HG03097 (cell line): ENCODE results near the gene RNF135.
"Not testable (repeated sequence)": the region's sequence is repeated elsewhere in the genome, so short reads cannot be mapped to it uniquely, and the experiment has no call there.

ENCODE experiments used
- ATAC-seq: cut with Tn5 transposase; IDR thresholded peaks from one replicate; pipeline ENCODE4 v1.9.1; 2021; ENCODE audit not compliant: unreplicated experiment, low FRiP score

The RNF135 gene

GRCh38 chr17:30996486-30996885, 25.6 kb downstream of the RNF135 start:
- ATAC-seq, result no peak

GRCh38 chr17:30997270-30997669, 26.4 kb downstream of the RNF135 start:
- ATAC-seq, result no peak

- no peak for ATAC-seq
These were observed 27.0 kb downstream of the RNF135 start for GRCh38 chr17:30997842-30998241.

- no peak for ATAC-seq
These were observed 31.2 kb downstream of the RNF135 start for GRCh38 chr17:31002047-31002446.

GRCh38 chr17:31003225-31003866, 32.5 kb downstream of the RNF135 start:
- no peak for ATAC-seq

GRCh38 chr17:31004160-31004559, 33.3 kb downstream of the RNF135 start:
- no peak for ATAC-seq

- ATAC-seq, result no peak
These were observed 37.0 kb downstream of the RNF135 start for GRCh38 chr17:31007695-31008373.

- peak; percentile 46 for ATAC-seq
These were observed 37.7 kb downstream of the RNF135 start for GRCh38 chr17:31008374-31009041.

- ATAC-seq, result not testable (repeated sequence)
These were observed 38.3 kb downstream of the RNF135 start for GRCh38 chr17:31009042-31009702.

- not testable (repeated sequence) for ATAC-seq
These were observed 39.2 kb downstream of the RNF135 start for GRCh38 chr17:31010014-31010413.

- ATAC-seq, result no peak
These were observed 43.0 kb downstream of the RNF135 start for GRCh38 chr17:31013844-31014243.

GRCh38 chr17:31015639-31016038, 44.8 kb downstream of the RNF135 start:
- no peak for ATAC-seq

GRCh38 chr17:31019004-31019403, 48.2 kb downstream of the RNF135 start:
- ATAC-seq, result no peak

GRCh38 chr17:31023171-31023570, 52.3 kb downstream of the RNF135 start:
- not testable (repeated sequence) for ATAC-seq

GRCh38 chr17:31031841-31032240, 61.0 kb downstream of the RNF135 start:
- ATAC-seq, result no peak

- not testable (repeated sequence) for ATAC-seq
These were observed 64.8 kb downstream of the RNF135 start for GRCh38 chr17:31035611-31036010.

GRCh38 chr17:31040837-31041236, 70.0 kb downstream of the RNF135 start:
- not testable (repeated sequence) for ATAC-seq

GRCh38 chr17:31042378-31042777, 71.5 kb downstream of the RNF135 start:
- ATAC-seq, result not testable (repeated sequence)

- ATAC-seq, result not testable (repeated sequence)
These were observed 76.1 kb downstream of the RNF135 start for GRCh38 chr17:31046856-31047425.

GRCh38 chr17:31048142-31048541, 77.3 kb downstream of the RNF135 start:
- no peak for ATAC-seq

GRCh38 chr17:31048780-31049179, 77.9 kb downstream of the RNF135 start:
- no peak for ATAC-seq
